Stimulated activated CD8-positive, alpha-beta memory T cell treated with anti-CD3 and anti-CD28 coated beads, Interleukin-15, amount 100 ng/mL, for 24 hours (primary cell): ENCODE data around the gene IL2RG.

Source experiments
- DNase-seq: peaks from one replicate; pipeline ENCODE4 v3.0.0-alpha.2; 2020; ENCODE audit warnings: low read depth

IL2RG gene

GRCh38 chrX:71111141-71111843, at the start of gene IL2RG:
TSS of gene IL2RG (minus strand) at chrX:71111577. CDS start at chrX:71111539, 38 bp downstream.
- no peak for DNase-seq

DNA sequence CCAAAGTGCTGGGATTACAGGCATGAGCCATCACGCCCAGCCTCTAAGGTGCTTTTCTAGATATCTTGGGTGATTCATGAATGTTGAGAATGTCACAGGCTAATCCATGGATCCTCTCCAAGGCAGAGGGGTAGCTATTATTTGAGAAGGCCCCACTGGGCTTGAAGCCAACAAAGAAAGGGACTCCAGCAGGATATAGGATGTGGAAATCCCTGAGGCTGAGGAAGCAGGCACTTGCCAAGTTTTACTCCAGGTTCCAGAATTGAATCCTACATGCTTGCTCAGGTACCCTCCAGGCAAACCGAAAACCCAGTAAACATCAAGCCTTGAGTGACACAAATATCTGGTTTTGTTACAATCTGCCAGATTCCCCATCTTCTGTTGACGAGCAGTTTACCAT, 49.1 kb upstream of the IL2RG start:
- DNase-seq, result no peak

GRCh38 chrX:71159335-71159734, 48.0 kb upstream of the IL2RG start:
- no peak for DNase-seq

- no peak for DNase-seq
Observed at GRCh38 chrX:71158603-71159002, 47.2 kb upstream of the IL2RG start.

- DNase-seq, result no peak
Observed at GRCh38 chrX:71154641-71155040, 43.3 kb upstream of the IL2RG start.

DNA sequence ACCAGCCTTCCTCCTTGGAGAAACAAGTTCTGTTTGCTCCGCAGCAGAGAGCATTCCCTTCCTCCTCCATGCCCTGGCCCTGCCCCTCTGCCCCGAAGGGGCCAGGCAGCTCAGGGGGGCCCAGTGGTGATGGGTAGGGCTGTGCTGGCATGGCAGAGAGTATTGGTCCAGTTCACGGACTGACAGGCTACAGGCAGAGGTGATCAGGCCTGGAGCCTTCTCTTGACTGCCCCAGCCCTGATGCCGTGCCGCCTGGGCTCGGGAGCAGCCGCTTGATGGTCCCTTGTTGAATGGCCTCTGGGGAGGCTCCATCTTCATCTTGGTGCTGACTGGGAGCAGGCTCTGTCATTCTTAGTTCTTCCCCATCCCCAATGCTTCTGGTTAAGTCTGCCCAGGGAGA, 42.8 kb upstream of the IL2RG start:
- DNase-seq, result no peak

DNA sequence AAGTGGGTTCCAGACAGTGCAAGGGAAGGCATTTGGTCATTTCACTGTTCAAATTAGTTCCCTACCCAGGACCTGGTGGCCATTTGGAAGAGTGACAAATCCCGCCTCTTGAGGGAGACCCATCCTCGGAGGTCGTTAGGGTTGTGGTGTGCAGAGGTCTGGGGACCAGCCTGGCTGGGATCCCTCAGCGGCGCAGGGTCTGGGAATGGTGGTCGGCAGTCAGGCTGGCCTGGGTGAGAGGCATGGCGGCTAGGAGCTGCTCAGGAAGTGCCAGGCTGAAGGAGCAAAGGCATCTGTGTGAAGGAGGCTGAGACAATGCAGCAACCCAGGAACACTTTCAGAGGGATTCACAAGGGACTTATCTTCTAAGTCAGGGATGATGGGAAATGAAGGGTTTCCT, 40.0 kb upstream of the IL2RG start:
- DNase-seq, result no peak

- no peak for DNase-seq
Observed at GRCh38 chrX:71148278-71148663, 36.9 kb upstream of the IL2RG start.

DNA sequence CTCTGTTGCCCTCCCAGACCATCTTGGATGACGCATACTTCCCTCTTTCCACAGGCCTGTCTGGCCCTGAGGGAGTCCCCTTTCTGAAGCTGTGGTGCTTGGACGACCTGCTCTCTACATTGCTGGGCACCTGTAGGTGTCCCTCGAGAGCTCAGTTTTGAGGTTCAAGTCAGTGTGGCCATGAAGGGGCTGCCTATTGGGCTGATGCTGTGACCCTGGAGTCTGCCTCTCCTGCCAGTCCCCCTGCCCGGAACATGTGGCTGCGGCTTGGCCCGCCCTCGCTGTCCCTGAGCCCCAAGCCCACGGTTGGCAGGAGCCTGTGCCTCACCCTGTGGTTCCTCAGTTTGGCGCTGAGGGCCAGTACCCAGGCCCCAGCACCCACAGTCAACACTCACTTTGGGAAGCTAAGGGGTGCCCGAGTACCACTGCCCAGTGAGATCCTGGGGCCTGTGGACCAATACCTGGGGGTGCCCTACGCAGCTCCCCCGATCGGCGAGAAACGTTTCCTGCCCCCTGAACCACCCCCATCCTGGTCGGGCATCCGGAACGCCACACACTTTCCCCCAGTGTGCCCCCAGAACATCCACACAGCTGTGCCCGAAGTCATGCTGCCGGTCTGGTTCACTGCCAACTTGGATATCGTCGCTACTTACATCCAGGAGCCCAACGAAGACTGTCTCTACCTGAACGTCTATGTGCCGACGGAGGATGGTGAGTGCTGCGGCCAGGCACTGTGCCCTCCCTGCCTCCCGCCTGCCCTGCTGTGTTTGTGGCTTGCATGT, 36.3 kb upstream of the IL2RG start:
- no peak for DNase-seq

GRCh38 chrX:71144651-71145050, 33.3 kb upstream of the IL2RG start, which contains the start of gene NLGN3:
TSS of gene NLGN3 (plus strand) at chrX:71144841. CDS start at chrX:71147750, 2,909 bp downstream.
- no peak for DNase-seq

GRCh38 chrX:71143508-71143907, 32.1 kb upstream of the IL2RG start:
- DNase-seq, result no peak

- DNase-seq, result no peak
Observed at GRCh38 chrX:71140440-71140839, 29.1 kb upstream of the IL2RG start.

DNA sequence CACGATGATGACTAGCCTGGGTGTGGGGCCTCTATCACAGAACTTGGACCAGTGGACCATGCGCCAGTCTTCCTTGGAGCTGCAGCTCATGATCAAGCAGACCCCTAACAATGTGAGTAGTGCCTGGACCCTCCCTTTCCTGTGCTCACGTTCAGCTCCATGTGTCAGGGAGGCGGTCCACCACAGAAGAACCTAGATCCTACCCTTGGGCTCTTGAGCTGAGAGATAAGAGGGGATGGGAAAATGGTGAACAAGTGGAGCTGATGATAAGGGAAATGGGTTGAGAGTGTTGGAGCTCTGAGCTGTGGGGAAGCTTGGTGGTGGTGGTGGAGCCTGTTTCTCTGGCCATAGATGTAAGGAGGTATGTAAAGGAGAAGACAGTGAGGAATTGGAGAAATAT, 20.1 kb upstream of the IL2RG start:
- no peak for DNase-seq

- DNase-seq, result peak; percentile 37
Observed at GRCh38 chrX:71128915-71129765, 17.8 kb upstream of the IL2RG start.

- no peak for DNase-seq
Observed at GRCh38 chrX:71128166-71128833, 16.9 kb upstream of the IL2RG start.

DNA sequence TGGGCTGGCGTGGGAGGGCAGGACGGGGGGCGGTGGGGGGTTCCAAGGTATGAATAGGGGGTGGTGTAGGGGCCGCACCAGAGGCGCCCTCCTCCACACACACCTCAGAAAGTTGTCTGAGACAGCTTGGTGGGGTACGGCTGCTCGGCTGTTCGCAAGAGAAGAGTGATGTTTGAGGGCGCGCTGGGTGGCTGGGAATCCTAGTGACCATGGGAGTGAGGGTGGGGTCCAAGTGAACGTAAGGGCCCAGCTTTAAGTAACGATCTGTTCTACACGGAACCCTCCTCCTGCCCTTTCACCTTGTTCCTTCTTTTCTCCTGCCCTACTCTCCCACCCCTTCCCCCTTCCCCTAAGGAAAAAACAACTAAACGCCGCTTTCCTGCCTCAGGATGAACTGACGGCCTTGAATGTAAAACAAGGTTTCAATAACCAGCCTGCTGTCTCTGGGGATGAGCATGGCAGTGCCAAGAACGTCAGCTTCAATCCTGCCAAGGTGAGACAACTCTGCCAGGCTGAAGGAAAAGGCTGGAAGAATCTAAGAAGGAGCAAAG, 7.7 kb upstream of the IL2RG start:
- DNase-seq, result no peak

GRCh38 chrX:71118032-71118984, 6.9 kb upstream of the IL2RG start, which contains the start of gene MED12:
TSS of gene MED12 (plus strand) at chrX:71118596. CDS start at chrX:71118755, 159 bp downstream.
- DNase-seq, result peak; percentile 53

DNA sequence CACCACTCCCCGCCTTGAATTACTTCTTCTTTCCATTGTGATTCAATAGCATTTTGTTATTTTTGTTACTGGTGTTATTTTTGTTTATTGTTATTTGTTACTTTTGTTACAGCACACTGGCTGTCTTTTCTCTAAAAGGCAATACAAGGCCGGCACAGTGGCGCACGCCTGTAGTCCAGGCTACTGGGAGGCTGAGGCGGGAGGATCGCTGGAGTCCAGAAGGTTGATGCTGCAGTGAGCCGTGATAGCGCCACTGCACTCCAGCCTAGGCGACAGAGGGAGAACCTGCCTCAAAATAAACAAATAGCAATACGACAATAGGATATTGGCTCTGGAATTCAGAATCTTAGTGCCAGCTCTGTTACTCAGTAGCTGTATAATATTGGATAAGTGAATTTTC, 6.0 kb upstream of the IL2RG start:
- DNase-seq, result no peak

DNA sequence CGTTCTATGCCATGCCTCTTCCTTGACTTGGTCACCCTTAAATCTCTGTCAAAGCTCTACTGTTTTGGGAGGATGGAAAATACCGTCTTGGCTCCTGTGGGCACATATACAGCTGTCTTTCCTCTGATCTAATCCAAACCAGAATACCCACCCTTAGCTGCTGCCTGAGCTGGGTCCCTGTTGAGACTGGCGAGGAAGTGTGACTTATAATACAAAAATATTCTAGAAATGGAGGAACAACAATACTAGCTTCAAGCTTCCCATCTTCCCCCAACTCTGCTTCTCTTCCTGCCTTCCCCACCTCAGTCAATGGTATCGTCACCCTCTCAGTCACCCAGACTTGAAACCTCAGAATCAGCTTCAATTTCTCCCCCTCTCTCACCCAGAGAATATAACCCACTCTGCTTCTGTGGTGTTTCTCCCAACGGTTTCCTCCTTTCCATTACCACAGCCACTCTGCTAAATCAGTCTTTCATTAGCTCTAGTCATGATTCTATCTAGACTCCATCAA, 599 bp upstream of the IL2RG start:
- no peak for DNase-seq

DNA sequence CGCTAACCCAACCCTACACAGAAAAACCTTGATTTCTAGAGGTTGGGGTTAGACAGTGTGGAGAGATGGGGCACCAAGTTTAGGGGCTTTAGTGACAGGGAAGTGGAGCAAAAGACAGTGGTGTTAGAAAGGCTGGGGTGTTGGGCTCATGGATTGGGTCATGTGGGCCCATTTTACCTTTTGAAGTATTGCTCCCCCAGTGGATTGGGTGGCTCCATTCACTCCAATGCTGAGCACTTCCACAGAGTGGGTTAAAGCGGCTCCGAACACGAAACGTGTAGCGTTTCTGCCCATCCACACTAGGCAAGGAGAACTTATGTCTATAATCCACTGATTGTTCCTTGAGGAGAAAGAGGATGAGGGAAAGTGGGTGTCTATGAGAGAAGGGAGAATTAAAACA, 2.3 kb downstream of the IL2RG start:
- no peak for DNase-seq
